SK-N-SH (cell line): ENCODE results near the gene HEPACAM. TPM values are rescaled to one million over a fixed set of nuclear protein-coding genes. Genes with fewer than 3 reads are reported as not detected.

Experiments used
- CTCF ChIA-PET: fragments of 300-600, 350-600 bp; formaldehyde crosslinking; extraction: SDS; loops from one replicate; lab custom pipeline; 2021; lab: Yijun Ruan, JAX
- POLR2A ChIA-PET: fragments of 350-600 bp; sonication (Branson Sonifier 250); formaldehyde crosslinking; extraction: SDS; loops from one replicate; lab custom pipeline; 2020; ENCODE audit warnings: antibody characterized with exemption, inconsistent platforms; lab: Yijun Ruan, JAX
- DNase-seq: peaks from one replicate; pipeline ENCODE4 v3.0.0; 2012
- H2AFZ ChIP-seq: fragments of 200-600 bp; sonication (generic); 2 replicates; pipeline ENCODE4 v1.8.1; 2016; ENCODE audit warnings: antibody characterized with exemption, mild to moderate bottlenecking, low read depth
- H3F3A ChIP-seq: fragments of 200-600 bp; sonication (generic); replicated peaks from 2 replicates; pipeline ENCODE3; 2016; ENCODE audit warnings: antibody characterized with exemption, mild to moderate bottlenecking; ENCODE audit not compliant: insufficient read depth
- H3K27ac ChIP-seq, 2 experiments: fragments of 200-500 bp in 1 of 2; fragments of 200-600 bp in 1 of 2; sonication (Bioruptor generic) in 1 of 2; sonication (generic), shearing (Covaris generic) in 1 of 2; 2 replicates each; pipeline versions ENCODE4 v1.5.1 to v1.6.1; 2014 to 2016; ENCODE audit warnings: low read depth in 2 of 2, inconsistent platforms in 1 of 2, low read length in 1 of 2, mild to moderate bottlenecking in 1 of 2, mixed read lengths in 1 of 2
- H3K27me3 ChIP-seq: fragments of 200-600 bp; sonication (generic), shearing (Covaris generic); 2 replicates; pipeline ENCODE4 v1.6.1; 2016; ENCODE audit warnings: mixed run types; ENCODE audit not compliant: insufficient read depth
- H3K36me3 ChIP-seq, 2 experiments: fragments of 200-500 bp in 1 of 2; fragments of 200-600 bp in 1 of 2; sonication (Bioruptor generic) in 1 of 2; sonication (generic) in 1 of 2; replicated peaks in 1 of 2; 2 replicates each; pipeline versions ENCODE3 to v1.5.1; 2014 to 2016; ENCODE audit warnings: low read length in 1 of 2, mild to moderate bottlenecking in 1 of 2; ENCODE audit not compliant: insufficient read depth in 2 of 2, control insufficient read depth in 1 of 2
- H3K4me1 ChIP-seq, 2 experiments: fragments of 200-500 bp in 1 of 2; fragments of 200-600 bp in 1 of 2; sonication (Bioruptor generic) in 1 of 2; sonication (generic), shearing (Covaris generic) in 1 of 2; 2 replicates each; pipeline versions ENCODE4 v1.5.1 to v1.6.1; 2014 to 2016; ENCODE audit warnings: low read depth in 1 of 2, low read length in 1 of 2, mixed run types in 1 of 2; ENCODE audit not compliant: insufficient read depth in 2 of 2, control insufficient read depth in 1 of 2
- H3K4me2 ChIP-seq: fragments of 200-600 bp; sonication (generic), shearing (Covaris generic); 2 replicates; pipeline ENCODE4 v1.6.1; 2017; ENCODE audit warnings: mixed run types
- H3K4me3 ChIP-seq, 2 experiments: fragments of 200-500 bp in 1 of 2; fragments of 200-600 bp in 1 of 2; sonication (Bioruptor generic) in 1 of 2; sonication (generic), shearing (Covaris generic) in 1 of 2; 2 replicates each; pipeline versions ENCODE4 v1.5.1 to v1.8.1; 2014 to 2016; ENCODE audit warnings: low read depth in 2 of 2, inconsistent platforms in 1 of 2, low read length in 1 of 2, mild to moderate bottlenecking in 1 of 2, mixed read lengths in 1 of 2, moderate library complexity in 1 of 2
- H3K79me2 ChIP-seq: fragments of 200-600 bp; sonication (generic); 2 replicates; pipeline ENCODE4 v1.8.1; 2017; ENCODE audit warnings: mild to moderate bottlenecking; ENCODE audit not compliant: insufficient read depth
- H3K9ac ChIP-seq: fragments of 200-600 bp; sonication (generic); 2 replicates; pipeline ENCODE4 v1.6.1; 2017; ENCODE audit warnings: mixed run types
- H3K9me2 ChIP-seq: fragments of 200-600 bp; sonication (generic); 2 replicates; pipeline ENCODE4 v1.6.1; 2017; ENCODE audit warnings: mixed run types
- H3K9me3 ChIP-seq: fragments of 200-600 bp; sonication (generic); 2 replicates; pipeline ENCODE4 v1.6.1; 2017; ENCODE audit warnings: mixed run types, mild to moderate bottlenecking, moderate library complexity
- H4K20me1 ChIP-seq: fragments of 200-600 bp; sonication (generic); 2 replicates; pipeline ENCODE4 v1.6.1; 2017; ENCODE audit warnings: mild to moderate bottlenecking, mixed run types; ENCODE audit not compliant: insufficient read depth
- CHD2 ChIP-seq: fragments of 150-350 bp; IDR thresholded peaks from 2 replicates; pipeline ENCODE4 v1.6.1; 2018; ENCODE audit warnings: low read length; ENCODE audit not compliant: partially characterized antibody
- GATA2 ChIP-seq: sonication (generic); formaldehyde crosslinking; IDR thresholded peaks from 2 replicates; pipeline ENCODE4 v1.5.0; 2020; ENCODE audit warnings: mild to moderate bottlenecking, missing genetic modification reagents
- IRF3 ChIP-seq: fragments of 150-350 bp; IDR thresholded peaks from 2 replicates; pipeline ENCODE4 v1.6.1; 2016; ENCODE audit warnings: mild to moderate bottlenecking, low read depth, low read length
- MXI1 ChIP-seq: IDR thresholded peaks from 2 replicates; pipeline ENCODE4 v1.6.1; 2012; ENCODE audit warnings: mild to moderate bottlenecking, low read depth, low read length, improper control_type of control experiment
- NFIC ChIP-seq: IDR thresholded peaks from 2 replicates; pipeline ENCODE4 v1.4.0; 2012; ENCODE audit warnings: borderline replicate concordance
- POLR2AphosphoS5 ChIP-seq: IDR thresholded peaks from 2 replicates; pipeline ENCODE4 v1.6.1; 2012; ENCODE audit warnings: low read depth, low read length
- RFX5 ChIP-seq: IDR thresholded peaks from 2 replicates; pipeline ENCODE4 v1.6.1; 2012; ENCODE audit warnings: mild to moderate bottlenecking, improper control_type of control experiment, low read length
- RXRA ChIP-seq: IDR thresholded peaks from 2 replicates; pipeline ENCODE4 v1.4.0; 2012; ENCODE audit warnings: low read depth, mild to moderate bottlenecking, borderline replicate concordance
- TAF1 ChIP-seq: IDR thresholded peaks from 2 replicates; pipeline ENCODE4 v1.6.1; 2012; ENCODE audit warnings: low read depth, mild to moderate bottlenecking, low read length, moderate library complexity, borderline replicate concordance
- TCF12 ChIP-seq: IDR thresholded peaks from 2 replicates; pipeline ENCODE4 v1.4.0; 2012
- TEAD4 ChIP-seq: IDR thresholded peaks from 2 replicates; pipeline ENCODE4 v1.4.0; 2012; ENCODE audit warnings: mild to moderate bottlenecking, borderline replicate concordance; ENCODE audit not compliant: insufficient read depth
- USF1 ChIP-seq: IDR thresholded peaks from 2 replicates; pipeline ENCODE4 v1.4.0; 2012; ENCODE audit warnings: low read depth, borderline replicate concordance
- USF2 ChIP-seq: fragments of 150-350 bp; IDR thresholded peaks from 2 replicates; pipeline ENCODE4 v1.6.1; 2017; ENCODE audit warnings: antibody characterized with exemption, low read length, low read depth, borderline replicate concordance
- whole genome bisulfite sequencing: methylation state at CpG from one replicate; pipeline ENCODE4 v1.1.6; 2017; ENCODE audit warnings: low lambda C conversion rate; 5-methylcytosine and 5-hydroxymethylcytosine counted together
- polyA plus RNA-seq, 3 experiments: library from polyadenylated mRNA; depleted of rRNA; stranded (reverse); fragments of >200 nt; gene quantifications; 2 replicates each; pipeline ENCODE4 v1.2.3, GENCODE V29; 2012

The HEPACAM gene
- polyA plus RNA-seq, 1 of the 3 experiments (the other 2 are of a cell fraction): not detected

- TF ChIP-seq IRF3 (no peak), TCF12 (no peak), POLR2AphosphoS5 (no peak), TAF1 (no peak), RFX5 (no peak)
Observed at GRCh38 chr11:124884340-124884739, 51.5 kb downstream of the HEPACAM start (continued).

- no peak overlapping the region for H3K9ac ChIP-seq
- H3K27ac ChIP-seq: peak overlapping the region in 1 of 2 experiments; percentile 24; a peak in 1 of 4 replicates
- no peak overlapping the region for H2AFZ ChIP-seq
- no peak overlapping the region for H3K4me2 ChIP-seq
- CTCF ChIA-PET: interaction anchor here (0.5 to 2.6 kb wide), 5 partner anchors 9 to 181 kb away, joined by 3 to 12 read pairs (median 3); partner anchors contain the start of gene SLC37A2
- H3K4me3 ChIP-seq: no peak overlapping the region
- POLR2A ChIA-PET: no interaction called here
- WGBS: 86% methylated on average over 11 of the region's 11 CpGs
- H3K79me2 ChIP-seq: no peaks in the 10 kb centered on the region; the same call in 1 of the 2 replicates
- H3K27me3 ChIP-seq: no peaks in the 10 kb centered on the region
- H3F3A ChIP-seq: no peaks in the 10 kb centered on the region
- TF ChIP-seq CHD2 (no peak), USF1 (no peak), RXRA (no peak), GATA2 (CRISPR knock-in tag) (no peak), TEAD4 (no peak), USF2 (no peak), NFIC (no peak), MXI1 (no peak)
- H3K4me1 ChIP-seq: peaks cover 0 to 11% of the 10 kb centered on the region in 2 experiments; a peak in 1 of 4 replicates
- no peak for DNase-seq
- H3K9me2 ChIP-seq: no peaks in the 10 kb centered on the region
- no peaks in the 10 kb centered on the region for H4K20me1 ChIP-seq
- H3K36me3 ChIP-seq: no peaks in the 10 kb centered on the region
- no peaks in the 10 kb centered on the region for H3K9me3 ChIP-seq
Observed at GRCh38 chr11:124882339-124883071, 53.3 kb downstream of the HEPACAM start.
